Gastroesophageal sphincter (tissue), 3 donors: ENCODE data around the gene FNDC3B.

Experiments used
- POLR2AphosphoS5 ChIP-seq: sonication (generic); formaldehyde crosslinking; IDR thresholded peaks from one replicate; pipeline ENCODE4 v1.6.1; 2017; ENCODE audit warnings: antibody characterized with exemption
- TF ChIP-seq, protein P1 (sequence below), 4 experiments: fragments of 200-600 bp in 2 of 4; fragments of 450-650 bp in 2 of 4; sonication (generic) in 1 of 4; IDR thresholded peaks; one replicate each; pipeline ENCODE4 v1.5.1; 2017 to 2019; ENCODE audit warnings: antibody characterized with exemption in 4 of 4, mild to moderate bottlenecking in 2 of 4, moderate library complexity in 2 of 4

DNA sequence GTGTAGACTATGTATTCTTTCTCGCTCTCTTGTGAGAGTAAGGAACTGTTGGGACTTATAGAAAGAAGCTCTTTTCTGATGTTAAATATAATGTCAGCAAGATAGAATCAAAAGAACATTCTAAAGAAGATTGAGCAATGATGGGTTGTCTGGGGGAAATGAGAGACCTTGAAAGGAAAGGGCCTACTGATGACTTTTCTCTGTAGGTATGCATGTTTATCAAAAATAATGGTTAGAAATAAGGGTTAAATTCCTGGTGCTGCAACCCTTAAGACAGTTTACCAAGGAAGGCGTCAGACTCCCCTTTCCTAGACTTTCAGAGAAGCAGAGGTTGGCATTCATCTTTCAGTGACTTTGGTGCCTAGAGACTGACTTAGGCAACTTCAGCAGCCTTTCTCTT is 339.1 kb downstream of the FNDC3B start:
- TF ChIP-seq, protein P1, sequence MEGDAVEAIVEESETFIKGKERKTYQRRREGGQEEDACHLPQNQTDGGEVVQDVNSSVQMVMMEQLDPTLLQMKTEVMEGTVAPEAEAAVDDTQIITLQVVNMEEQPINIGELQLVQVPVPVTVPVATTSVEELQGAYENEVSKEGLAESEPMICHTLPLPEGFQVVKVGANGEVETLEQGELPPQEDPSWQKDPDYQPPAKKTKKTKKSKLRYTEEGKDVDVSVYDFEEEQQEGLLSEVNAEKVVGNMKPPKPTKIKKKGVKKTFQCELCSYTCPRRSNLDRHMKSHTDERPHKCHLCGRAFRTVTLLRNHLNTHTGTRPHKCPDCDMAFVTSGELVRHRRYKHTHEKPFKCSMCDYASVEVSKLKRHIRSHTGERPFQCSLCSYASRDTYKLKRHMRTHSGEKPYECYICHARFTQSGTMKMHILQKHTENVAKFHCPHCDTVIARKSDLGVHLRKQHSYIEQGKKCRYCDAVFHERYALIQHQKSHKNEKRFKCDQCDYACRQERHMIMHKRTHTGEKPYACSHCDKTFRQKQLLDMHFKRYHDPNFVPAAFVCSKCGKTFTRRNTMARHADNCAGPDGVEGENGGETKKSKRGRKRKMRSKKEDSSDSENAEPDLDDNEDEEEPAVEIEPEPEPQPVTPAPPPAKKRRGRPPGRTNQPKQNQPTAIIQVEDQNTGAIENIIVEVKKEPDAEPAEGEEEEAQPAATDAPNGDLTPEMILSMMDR (IDR thresholded peaks at IDR 0.05), result no peak
- TF ChIP-seq POLR2AphosphoS5, result no peak
